Right hindlimb (tissue), 1 donor: ENCODE results near the gene EME2.

Source experiments
- DNase-seq: peaks from one replicate; pipeline ENCODE4 v3.0.0-alpha.2; 2018

Gene EME2

DNA sequence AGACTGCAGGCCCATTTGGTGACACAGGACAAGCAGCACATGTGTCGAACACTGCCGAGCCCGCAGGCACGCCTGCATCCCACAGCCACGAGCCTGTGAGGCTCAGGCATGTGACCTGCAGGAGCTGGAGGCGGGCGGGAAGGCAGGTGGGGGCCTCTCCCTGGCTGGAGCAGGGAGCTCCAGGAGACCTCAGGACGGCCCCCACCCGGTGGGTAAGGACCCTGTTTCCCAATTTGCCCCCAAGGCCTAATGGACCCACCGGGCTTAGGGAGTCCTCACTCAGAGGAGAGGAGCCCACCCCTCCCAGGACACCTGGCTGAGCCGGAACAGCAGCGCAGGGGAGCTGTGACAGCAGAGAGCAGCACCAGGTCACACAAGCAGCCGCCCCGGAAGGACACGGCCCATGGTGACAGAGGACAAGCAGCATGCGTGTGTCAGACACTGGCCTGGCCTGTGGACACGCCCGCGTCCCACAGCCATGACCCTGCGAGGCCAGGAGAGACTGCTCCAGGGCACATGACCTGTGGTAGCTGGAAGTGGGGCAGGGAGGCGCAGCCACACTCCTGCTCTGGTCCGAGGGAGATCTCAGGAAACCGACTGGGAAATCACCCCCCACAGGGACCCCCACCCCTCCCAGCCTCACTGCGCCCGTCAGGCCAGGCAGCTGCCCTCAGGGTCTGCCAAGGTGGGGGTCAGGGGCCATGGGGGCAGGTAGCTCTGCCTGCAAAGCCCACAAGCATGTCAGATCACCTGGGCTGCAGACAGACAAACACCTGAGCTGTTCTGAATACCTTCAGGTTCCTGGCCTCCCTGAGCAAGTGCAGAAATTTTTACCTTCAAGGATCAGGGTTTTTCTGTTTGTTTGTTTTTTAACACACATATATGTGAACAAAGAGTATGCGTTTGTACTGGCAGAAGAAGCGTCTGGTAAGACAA, 7.4 kb downstream of the EME2 start:
- peak; percentile 20 for DNase-seq

- peak; percentile 7 for DNase-seq
These were observed 8.1 kb downstream of the EME2 start for GRCh38 chr16:1780677-1781072.

DNA sequence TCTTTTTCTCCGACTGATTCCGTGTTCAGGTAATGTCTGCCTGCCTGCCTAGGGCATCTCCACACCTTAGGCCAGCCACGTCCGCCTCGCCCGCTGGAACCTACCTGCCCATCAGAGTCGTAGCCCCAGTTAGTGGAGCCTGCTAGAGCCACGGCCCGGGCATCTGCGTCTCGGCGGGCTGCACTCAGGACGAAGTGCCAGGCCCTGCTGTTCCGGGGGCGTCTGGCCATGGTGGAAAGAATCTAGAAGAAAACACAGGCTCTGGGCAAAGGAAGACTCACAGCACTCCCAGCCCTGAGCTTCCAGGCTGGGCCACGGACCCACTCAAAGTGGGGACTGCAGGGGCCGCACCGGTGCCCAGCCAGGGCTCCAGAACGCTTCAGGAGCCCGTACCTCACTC, 8.6 kb downstream of the EME2 start:
- DNase-seq, result peak; percentile 22

- DNase-seq, result peak; percentile 44
These were observed 9.3 kb downstream of the EME2 start for GRCh38 chr16:1781758-1782407.

- peak; percentile 100 for DNase-seq
These were observed 10.0 kb downstream of the EME2 start, which contains the start of the genes NUBP2 and SPSB3 for GRCh38 chr16:1782408-1783264. NUBP2 (plus strand) TSS chr16:1782960; CDS start chr16:1783021, 61 bp downstream. SPSB3 (minus strand) TSS chr16:1782571; CDS start chr16:1781483, 1,088 bp downstream.

DNA sequence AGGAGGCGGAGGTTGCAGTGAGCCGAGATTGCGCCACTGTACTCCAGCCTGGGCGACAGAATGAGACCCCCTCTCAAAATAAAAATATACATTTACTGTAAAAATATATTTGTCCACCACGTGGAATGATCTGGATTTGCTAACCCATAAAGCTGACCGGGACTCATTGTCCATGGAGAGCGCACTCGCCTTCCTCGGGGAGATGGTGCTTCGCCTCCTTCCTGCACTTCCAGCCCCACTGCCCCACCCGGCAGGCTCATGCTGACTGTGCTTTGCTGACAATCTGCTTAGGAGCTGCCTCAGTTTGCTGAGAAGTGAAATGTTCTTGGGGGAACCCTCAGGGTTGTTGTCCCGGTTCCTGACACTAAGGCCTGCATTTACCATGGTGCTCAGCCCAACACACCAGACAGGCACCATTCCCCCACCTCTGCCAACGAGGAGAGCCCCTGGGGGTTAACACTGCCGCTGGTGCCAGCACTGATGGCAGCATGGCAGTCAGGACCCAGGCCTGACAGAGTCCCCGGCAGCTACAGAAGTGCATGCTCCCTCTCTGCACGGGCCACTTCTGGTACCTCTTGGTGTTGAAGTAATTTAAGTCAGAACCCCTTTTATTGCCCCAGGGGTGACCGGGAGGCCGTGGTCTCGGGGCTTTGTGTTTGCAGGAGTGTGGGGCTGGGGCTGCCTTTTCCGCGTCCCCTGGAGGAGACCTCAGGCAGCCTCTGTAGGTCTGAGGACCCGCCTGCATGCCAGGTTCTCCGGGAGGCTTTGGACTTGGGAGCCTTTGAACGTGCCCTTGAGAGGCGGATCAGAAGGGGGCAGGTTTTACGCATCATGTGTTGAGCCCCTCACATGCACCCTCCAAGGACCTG, 12.6 kb downstream of the EME2 start:
- DNase-seq, result no peak

DNA sequence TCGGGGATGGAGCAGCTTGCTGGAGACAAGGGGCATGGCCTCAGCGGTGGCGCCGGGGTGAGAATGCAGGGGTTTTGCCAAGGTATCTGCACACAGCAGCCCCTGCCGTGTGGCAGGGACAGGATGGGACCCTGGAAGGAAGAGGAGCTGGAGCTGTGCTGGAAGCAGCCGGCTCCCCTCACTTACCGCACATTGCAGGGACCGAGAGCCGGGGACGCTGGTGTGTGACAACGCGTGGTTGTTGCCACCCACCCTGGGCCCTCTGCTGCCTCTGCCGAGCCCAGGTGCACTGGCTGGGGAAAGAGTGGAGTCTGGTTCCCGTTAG, 13.2 kb downstream of the EME2 start:
- no peak for DNase-seq

GRCh38 chr16:1786242-1787055, 13.8 kb downstream of the EME2 start:
- DNase-seq, result peak; percentile 20

DNA sequence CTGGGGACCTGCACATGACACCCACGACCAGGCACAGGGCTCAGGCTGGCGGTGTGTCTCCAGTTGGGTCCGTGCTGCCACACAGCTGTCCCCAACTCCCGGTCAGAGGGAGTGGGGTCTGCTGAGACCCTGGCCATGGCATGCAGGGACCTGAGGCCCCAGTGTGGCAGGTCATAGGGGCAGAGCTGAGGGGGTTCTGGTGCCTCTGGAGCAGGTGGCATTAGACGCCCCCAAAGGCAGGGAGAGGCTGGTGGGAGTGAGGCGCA, 14.4 kb downstream of the EME2 start:
- DNase-seq, result no peak

GRCh38 chr16:1787322-1788094, 14.9 kb downstream of the EME2 start:
- no peak for DNase-seq

GRCh38 chr16:1788095-1788707, 15.6 kb downstream of the EME2 start:
- no peak for DNase-seq

DNA sequence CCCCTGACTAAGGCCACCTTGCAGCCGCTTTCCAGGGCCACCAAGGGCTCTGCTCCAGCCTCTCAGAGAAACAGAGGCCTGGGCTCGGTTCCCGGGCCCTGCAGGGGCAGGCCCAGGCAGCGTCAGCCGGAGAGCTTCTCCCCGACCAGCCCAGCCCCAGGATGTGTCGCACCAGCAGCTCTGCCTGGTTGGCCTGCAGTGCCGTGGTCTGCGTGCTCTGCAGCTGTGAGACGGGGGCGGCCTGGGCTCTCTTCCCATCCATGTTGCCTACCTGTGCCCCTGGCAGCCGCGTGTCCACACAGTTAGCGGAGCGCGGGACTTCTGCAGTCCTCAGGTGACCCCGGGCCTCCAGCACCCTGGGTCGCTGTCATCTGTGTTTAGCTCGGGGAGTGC, 16.1 kb downstream of the EME2 start:
- DNase-seq, result no peak

GRCh38 chr16:1789643-1790045, 17.0 kb downstream of the EME2 start:
- DNase-seq, result no peak

DNA sequence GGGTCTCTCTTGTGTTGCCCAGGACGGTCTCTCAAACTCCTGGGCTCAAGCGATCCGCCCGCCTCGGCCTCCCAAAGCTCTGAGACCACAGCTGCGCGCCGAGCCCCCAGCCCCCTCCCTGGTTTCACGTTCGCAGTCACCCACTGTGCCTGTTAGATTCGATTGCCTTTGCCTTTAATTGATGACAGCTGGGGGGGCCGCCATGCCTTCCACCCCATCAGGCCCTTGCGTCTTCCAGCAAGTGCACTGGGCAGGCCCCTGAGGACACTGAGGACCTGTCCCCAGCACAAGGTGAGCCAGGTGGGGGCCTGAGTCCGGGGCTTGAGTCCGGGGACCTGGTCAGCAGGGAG, 17.6 kb downstream of the EME2 start:
- DNase-seq, result no peak

DNA sequence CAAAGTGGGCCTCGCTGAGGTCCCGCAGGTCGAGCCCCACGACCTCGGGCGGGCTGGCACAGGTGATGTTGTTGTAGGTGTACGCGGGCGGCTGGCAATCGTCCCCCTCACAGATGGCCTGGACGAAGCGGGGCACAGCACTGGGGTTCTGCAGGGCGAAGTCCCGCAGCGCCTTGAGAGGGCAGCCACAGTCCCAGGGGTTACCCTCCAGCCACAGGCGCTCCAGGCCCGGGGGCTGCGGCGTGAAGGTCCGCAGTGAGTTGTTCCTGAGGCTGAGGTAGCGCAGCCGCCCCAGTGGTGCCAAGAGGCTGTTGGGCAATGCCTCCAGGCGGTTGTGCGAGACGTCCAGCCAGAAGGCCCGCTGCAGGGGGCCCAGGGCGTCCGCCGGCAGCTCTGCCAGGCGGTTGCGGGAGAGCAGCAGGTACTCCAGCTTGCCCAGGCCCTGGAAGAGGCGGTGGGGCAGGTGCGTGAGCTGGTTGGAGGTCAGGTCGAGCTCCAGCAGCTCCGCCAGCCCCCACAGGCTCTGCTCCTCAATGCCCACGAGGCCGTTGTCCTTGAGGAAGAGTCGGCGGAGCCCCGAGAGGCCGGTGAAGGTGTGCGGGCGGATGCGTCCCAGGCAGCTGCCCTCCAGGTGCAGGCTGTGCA, 18.1 kb downstream of the EME2 start:
- DNase-seq, result no peak

GRCh38 chr16:1791256-1791942, 18.8 kb downstream of the EME2 start:
- no peak for DNase-seq

DNA sequence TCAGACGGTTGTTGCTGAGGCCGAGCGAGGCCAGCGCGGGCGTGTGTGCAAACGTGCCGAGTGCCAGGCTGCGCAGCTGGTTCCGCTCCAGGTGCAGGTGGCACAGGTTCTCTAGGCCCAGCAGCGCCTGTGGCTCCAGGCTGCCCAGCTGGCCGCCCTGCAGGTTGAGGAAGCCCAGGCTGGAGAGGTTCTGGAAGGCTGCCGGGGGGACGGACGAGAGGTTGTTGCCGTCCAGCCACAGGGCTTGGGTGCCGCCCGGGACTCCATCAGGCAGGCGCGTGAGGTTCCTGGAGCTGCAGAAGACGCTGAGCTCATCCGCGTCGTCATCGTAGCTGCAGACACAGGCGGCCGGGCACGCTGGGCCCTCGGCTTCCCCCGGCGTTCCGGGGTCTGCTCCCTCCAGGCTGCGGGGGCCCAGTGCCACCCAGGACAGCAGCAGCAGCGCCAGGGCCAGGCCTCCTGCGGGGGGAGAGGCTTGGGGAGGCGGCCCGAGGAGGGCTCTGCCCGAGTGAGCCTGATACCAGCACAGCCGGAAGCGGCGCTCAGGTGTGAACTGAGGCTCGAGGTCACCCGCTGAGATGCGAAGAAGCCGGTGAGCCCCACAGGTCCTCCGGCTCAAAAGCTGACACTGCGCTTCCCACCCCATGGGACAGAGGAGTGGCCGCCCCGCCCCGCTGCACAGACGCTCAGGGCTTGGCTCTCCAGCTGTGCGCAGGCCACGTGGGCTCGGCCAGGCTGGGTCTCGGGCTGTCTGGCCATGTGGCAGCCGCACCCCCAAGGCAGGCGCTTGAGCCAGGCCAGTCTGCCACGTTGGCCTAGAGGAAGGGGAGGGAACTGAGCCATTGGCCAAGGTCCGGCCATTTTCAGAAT, 19.6 kb downstream of the EME2 start:
- no peak for DNase-seq
